HG02759 (cell line): Measurements from ENCODE around the gene IBA57.

Experiments used
- ATAC-seq: cut with Tn5 transposase; IDR thresholded peaks from one replicate; pipeline ENCODE4 v1.9.1; 2021; ENCODE audit warnings: mild to moderate bottlenecking, moderate library complexity; ENCODE audit not compliant: unreplicated experiment

IBA57 gene

DNA sequence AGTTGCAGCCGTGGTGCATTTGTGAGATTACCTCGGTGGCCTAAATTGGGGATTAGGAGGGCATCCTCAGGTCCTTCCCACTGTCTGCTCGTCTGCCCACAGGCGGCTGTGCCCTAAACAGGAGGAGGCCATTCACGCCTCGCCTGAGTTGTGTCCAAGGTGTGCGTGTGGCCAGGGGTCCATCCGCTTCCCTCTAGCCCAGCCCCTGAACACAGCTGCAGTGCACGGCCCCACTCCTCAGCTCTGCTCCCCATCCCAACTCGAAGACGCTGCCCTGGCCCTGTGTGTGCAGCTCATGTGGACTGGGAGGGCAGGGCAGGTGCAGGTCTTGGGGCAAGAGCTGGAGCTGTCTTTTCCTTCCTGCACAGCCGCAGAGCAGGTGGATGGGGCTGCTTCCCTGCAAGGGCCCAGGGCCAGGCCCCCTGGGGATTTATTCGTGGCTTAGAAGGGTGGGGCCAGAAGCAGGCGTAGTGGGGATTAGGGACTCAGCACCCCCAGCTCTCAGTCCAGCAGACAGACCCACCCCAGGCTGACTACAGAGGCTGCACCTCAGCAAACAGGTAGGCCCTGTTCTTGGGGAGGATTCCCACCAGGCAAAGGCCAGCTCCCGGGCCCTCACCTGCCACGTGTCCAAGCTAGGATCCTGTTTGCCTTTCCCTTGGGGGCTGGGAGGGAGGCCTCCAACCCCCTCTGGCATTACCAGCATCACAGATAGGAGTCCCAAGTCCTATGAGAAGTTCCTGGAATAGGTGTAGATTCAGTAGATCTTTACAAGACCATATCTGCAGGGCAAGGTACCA lies 21.2 kb upstream of the IBA57 start:
- ATAC-seq, result no peak

DNA sequence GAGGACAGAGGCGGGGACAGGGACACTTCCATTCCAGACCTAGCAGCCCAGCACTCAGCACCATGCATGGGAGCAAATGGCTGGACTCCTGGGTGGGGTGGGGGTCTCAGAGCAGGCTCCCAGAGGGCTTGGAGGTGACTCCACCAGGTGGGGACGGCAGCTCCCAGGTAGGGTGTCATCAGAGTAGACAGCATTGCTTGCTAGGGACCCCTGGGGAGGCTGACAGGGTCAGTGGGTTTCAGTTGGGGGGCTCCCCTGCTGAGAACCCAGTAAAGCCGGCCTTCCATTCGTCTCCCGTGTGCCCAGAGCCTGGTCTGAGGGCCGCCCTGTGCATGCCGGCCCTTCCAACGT lies 20.6 kb upstream of the IBA57 start:
- no peak for ATAC-seq

GRCh38 chr1:228145463-228146416 lies 19.9 kb upstream of the IBA57 start:
- no peak for ATAC-seq

DNA sequence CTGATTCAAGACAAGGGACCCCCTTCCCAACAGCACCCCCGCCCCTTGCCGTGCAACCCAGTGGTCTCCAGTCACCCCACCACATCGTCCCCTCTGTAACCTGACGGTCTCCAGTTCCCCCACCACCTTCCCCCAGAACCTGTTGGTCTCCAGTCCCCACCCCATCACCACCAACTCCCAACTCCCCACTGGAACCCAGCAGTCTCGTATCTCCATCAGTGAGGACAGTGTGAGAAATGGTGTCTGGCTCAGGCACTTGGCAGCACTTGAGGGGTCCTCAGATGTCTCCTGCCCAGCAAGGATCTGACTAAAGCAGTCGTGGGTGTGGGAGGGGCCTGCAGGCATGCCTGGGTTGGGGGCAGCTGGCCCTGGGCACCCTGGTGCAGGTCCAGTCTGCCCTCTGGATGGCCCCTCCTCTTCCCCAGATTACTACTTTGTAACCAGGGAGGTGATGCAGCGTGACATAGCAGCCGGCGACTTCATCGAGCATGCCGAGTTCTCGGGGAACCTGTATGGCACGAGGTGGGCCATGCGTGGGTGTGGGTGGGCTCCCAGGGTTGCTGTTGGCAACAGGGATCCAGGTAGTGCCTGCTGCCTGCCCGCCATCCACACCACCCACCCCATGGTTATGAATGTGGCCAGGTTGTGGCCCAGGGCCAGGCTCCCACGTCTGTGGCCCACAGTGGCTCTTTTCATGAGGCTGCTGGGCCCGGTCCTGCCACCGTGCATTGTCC lies 19.0 kb upstream of the IBA57 start:
- ATAC-seq, result no peak

DNA sequence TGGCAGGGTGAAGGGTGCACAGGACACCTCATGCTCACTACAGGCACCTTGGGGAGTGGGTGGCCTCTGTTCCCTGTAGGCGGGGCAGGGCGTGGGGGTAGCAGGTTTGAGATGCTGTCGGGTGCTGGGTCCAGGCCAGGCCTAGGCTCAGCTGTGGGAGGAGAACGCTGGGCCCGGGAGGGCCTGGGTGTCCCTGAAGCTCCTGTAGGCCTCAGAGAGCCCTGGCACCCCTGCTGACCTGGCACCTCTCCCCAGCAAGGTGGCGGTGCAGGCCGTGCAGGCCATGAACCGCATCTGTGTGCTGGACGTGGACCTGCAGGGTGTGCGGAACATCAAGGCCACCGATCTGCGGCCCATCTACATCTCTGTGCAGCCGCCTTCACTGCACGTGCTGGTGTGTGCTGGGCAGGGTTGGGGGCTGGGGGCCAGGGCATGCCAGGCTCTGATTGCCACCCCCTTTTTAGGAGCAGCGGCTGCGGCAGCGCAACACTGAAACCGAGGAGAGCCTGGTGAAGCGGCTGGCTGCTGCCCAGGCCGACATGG lies 18.4 kb upstream of the IBA57 start:
- no peak for ATAC-seq

GRCh38 chr1:228147768-228148167 lies 17.8 kb upstream of the IBA57 start:
- no peak for ATAC-seq

- ATAC-seq, result no peak
Measured at GRCh38 chr1:228148196-228148861, 17.3 kb upstream of the IBA57 start.

DNA sequence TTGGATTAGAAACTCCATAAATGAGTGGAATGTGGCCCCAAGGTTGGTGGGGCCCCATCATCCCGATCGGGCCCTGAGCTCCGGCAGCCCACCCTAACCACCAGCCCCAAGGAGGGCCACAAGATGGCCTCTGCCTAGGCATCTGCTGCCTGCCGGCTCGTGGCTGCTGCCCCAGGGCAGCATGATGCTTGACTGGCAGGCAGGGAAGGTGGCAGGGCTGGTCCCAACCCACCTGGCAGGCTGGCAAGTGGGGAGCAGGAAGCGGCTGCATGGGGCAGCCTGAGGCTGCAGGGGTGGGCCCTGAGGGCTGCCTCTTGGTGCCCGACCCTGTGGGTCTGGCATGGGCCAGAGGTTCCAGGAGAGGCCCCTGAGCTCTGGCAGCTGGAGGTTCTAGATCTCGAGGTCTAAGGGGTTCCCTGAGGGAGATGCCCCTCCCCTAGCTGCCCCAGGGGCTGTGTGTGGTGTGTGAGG lies 16.6 kb upstream of the IBA57 start:
- ATAC-seq, result no peak

GRCh38 chr1:228149406-228150119 lies 16.0 kb upstream of the IBA57 start, which contains the start of gene GJC2:
TSS of gene GJC2 (plus strand) at chr1:228149930. CDS start at chr1:228157759, 7,829 bp downstream.
- ATAC-seq, result no peak

GRCh38 chr1:228150120-228150460 lies 15.5 kb upstream of the IBA57 start:
- ATAC-seq, result no peak

DNA sequence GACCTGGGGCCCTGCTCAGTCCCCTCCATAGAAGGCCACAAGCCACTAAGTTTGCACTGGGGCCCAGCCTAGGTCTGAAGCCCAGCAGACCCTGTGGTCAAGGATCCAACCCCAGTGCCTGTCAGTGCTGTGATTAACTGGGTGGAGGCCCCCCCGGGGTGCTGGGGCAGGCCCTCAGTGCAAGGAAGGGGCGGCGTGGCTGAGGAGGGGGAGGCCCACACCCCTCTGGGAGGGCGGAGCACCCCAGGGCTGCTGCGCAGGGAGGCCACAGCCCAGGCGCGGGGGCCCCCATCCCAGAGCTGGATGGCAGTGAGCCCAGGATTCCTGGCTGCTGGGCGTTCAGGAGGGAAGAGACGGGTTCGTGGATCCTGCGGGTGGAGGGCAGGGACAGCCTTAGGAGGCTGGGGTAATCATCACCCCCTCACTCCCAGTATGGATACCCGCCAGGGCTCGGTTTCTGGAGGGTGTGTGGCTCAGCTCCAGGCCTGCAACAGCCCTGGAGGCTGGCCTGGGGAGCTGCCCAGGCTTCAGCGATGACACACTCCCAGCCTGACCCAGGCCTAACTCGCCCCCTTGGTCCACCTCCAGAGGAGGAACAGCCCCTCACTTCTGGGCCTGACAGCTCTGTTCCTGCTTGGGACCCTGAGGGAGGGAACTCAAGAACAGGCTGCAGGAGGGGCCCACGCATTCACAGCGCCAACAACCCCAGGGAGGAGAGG lies 15.0 kb upstream of the IBA57 start:
- ATAC-seq, result no peak

DNA sequence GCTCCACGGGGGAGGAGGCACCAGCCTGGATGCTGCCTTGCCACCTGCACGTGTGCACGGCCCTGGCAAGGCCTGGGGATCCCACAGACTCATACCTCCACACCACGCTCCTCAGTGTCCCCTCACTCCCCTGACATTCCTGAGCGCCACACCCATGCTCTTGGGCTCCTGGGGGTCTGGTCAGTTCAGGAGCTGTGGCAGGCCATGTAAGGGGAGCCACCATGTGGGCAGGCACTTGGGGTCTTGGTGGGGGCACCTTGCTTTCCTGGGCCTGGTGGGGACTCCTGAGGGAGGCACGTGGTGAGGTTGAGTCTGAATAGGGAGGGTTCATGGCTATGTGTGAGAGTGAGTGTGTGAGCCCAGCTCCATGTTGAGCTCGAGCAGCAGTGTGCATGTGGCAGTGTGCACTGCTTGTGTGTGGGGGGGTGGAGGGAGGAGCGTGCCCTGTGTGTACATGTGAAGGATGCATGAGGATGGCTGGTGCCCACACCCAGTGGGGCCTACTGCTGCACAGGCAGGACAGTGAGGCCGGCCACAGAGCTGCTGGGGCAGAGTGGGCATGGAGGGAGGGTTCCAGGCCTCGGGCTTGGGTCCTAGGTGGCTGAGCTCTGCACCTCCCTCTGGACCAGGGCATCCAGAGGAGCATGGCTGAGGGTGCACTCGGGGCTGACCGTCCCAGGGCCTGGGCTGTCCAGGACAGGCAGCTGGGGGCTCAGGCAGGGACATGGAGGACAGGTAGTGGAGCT lies 14.3 kb upstream of the IBA57 start:
- ATAC-seq, result no peak

DNA sequence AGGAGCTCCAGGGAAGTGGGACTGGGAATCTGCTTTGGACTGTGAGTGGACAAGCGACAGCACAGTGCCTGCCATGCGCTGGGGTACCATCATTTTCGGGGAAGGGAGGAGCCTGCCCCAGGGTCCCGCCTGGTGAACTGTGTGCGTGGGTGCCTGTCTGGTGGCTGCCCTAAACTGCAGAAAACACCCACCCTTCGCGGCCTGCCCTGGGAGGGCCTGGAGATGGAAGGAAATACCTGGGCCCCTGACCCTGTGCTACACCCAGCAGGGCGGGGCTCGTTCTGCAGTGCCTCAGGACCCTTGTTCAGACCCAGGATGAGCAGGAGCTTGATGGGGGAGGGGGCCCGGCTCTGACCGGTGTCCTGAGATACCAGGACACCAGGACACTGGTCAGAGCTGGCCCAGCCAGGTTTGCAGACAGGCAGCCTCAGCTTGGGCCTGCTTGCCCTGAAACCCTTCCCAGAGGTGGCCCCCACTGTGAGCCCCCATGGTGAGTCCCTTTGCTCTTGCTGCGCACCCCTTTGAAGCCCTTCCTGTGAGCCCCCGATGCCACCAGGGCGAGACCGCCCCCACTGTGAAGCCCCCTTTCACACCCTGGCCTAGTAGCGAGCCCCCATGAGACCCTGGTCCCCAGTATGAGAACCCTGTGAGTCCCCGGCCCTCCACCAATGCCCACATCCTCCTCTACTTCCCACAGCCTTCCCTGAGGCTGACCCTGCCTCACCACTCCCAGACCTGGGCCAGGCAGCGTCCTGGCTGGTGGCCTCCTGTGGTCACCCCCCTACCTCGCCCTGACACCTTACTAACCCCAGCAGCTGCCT lies 13.3 kb upstream of the IBA57 start:
- no peak for ATAC-seq

GRCh38 chr1:228152918-228153258 lies 12.7 kb upstream of the IBA57 start:
- ATAC-seq, result no peak

GRCh38 chr1:228154021-228154669 lies 11.5 kb upstream of the IBA57 start:
- ATAC-seq, result no peak

- no peak for ATAC-seq
Measured at GRCh38 chr1:228154670-228155571, 10.7 kb upstream of the IBA57 start.
